NCI-H2196 treated with DMSO at 0.1 percent for 48 hours (cell line): ENCODE data around the gene NHLH1.

ENCODE experiments used
- DNase-seq: peaks from one replicate; lab custom pipeline; 2025; ENCODE audit not compliant: unreplicated experiment; lab: John Stamatoyannopoulos, UW

The NHLH1 gene

GRCh38 chr1:160358073-160358472 is 8.8 kb upstream of the NHLH1 start:
- DNase-seq: no peak

DNA sequence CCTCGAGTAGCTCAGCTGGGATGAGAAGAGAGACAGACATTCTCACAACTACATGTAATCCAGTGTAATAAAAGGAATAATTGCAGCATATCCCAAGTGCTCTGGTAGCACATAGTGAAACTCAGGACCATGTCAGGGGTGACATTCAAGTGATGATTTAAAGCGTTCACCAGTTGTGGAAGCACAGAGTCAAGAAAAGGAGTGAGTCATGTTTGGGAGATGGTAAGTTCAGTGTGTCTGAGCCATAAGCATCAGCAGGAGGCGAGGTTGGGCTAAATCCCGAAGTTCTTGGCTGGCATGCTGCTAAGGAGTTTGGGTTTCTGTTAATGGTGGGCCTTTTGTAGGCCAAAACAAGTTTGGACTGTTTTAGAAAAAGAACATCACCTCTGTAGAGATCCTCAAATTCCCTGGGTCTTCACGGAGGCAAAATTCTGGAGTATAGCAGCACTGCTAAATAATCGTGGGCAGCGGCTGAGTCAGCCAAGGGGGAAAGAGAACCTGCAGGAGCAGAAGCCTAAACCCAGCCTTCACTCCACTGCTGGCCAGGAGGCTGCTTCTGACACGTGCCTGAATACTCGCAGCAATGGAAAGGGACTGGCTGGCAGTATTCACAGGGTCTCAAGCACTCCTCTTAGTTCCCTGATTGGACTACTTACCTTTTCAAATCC is 7.2 kb upstream of the NHLH1 start:
- no peak for DNase-seq

- DNase-seq: no peak
Measured at GRCh38 chr1:160360227-160360695, 6.6 kb upstream of the NHLH1 start.

DNA sequence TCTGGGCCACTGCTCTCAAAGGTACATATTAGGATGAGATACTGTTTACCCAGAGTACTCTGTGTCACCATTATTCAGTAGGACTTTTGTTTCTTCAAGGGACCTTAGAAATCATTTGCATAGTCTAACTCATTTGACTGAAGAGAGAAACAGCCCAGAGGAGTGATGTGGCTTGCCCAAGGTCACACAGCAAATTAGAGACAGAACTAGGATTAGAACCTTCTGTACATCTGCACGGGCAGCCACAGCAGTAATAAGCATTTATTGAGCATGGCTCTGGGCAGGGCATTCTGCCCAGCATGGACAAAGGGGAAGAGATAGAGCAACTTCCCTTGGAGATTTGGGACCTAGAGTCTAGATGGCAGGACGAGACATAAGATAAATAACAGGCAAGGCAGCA is 5.7 kb upstream of the NHLH1 start:
- no peak for DNase-seq

DNA sequence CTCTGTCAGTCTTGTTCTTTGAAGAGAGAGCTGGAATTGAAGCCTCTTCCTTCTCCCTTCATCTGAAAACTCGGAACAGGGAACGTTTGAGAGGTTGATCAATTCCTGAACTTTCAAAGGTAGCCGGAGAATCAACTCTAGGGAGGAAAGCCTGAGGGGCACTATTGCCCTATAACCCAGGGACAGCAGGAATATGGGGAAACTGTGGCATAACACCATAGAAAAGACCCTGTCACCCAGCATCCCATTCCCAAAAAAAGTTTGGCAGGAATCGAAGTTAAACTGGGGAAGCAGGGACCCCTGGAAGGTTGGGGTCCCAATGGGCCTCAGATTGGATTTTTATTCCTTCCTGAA is 5.1 kb upstream of the NHLH1 start:
- no peak for DNase-seq

DNA sequence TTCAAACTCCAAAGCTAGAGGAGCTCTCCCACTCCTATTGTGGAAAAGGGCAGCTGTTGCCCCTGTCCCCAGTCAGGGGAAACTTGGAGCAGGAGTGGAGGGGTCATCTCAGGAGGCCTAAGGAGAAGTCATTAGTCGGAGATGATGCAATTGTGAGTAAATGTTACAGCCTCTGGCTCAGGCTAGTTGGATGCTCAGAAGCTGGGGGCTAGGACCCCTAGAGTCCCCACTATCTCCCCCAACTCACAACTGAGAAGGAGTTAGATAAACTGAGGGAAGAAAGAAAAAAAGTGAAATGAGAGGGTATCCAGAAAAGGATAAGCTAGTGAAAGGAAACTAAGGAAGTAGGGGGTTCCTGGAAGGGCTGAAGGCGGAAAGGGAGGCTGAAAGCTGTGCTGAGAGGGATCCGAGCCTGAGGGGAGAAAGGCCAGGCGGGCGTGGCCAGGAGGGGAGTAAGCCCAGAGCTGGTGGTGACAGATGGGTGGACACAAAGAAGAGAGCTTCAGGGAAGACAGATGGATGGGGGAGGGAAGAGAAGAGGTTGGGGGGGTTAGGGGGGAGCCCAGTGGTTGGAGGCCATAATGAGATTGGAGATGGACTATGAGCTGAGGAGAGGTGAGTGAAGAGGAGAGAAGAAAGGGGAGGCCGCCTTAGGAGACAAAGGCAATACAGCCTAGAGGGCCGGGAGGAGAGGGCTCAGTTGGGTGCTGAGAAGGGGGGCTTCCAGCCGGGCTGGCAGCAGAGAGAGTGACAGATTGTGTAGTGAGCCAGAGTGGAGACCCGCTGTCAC is 4.5 kb upstream of the NHLH1 start:
- DNase-seq: no peak

- DNase-seq: no peak
Measured at GRCh38 chr1:160363010-160363409, 3.9 kb upstream of the NHLH1 start.

GRCh38 chr1:160363951-160364735 is 2.7 kb upstream of the NHLH1 start:
- DNase-seq: no peak

DNA sequence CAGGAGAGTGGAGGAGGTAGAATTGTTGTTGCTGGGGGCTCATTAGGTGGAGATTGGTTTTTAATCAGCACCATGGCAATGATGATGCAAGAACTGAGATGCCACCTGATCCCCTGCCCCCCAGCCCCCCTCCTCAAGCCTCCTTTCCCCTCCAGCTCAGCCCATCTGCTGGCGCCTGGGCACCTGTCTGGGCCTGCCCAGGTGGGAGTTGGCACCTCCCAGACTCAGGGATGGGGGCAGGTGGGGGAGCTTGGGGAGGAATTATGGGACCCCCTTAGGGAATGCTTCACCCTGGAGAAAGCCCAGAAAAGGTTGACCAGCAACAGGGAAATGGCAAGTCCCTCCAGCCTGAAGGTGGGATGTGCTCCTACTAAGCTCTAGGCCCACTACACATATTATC is 1.5 kb upstream of the NHLH1 start:
- DNase-seq: no peak

- no peak for DNase-seq
Measured at GRCh38 chr1:160367516-160367900, 637 bp downstream of the NHLH1 start.

GRCh38 chr1:160367934-160368923 is 1.4 kb downstream of the NHLH1 start:
- DNase-seq: no peak

- DNase-seq: no peak
Measured at GRCh38 chr1:160369087-160369486, 2.2 kb downstream of the NHLH1 start.

DNA sequence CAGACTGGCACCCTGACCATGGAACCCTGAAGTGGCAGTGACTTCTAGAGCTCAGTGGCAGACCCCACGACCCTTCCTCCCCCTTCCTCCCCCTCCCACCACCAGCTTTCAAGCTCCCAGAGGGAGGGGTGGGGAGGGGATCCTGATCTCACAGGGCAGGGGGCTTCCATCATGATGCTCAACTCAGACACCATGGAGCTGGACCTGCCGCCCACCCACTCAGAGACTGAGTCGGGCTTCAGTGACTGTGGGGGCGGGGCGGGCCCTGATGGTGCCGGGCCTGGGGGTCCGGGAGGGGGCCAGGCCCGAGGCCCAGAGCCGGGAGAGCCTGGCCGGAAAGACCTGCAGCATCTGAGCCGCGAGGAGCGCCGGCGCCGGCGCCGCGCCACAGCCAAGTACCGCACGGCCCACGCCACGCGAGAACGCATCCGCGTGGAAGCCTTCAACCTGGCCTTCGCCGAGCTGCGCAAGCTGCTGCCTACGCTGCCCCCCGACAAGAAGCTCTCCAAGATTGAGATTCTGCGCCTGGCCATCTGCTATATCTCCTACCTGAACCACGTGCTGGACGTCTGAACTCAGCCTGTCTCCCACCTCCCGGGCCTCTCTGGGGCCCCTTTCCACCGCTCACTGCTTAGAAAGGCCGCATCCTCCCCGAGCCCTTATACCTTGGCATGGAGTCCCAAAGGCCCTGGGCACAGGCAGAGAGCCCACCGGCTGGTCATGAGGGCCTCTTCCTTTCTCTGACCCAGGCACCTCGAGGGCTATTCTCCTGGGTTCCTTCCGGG is 3.9 kb downstream of the NHLH1 start:
- DNase-seq: no peak

DNA sequence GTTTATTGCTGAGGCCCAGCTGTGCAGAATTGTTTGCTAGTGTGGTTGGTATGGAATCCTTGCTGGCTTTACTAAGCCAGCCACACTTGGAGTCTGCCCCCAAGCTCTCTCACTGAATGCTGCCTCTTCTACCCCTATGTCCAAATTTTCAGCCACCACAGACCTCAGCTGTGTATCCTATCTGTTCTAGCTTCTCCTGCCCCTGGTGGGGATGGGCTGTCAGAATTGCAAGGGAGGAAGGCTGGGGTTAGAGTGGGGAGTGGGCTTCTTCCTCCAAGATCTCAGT is 4.4 kb downstream of the NHLH1 start:
- no peak for DNase-seq

- no peak for DNase-seq
Measured at GRCh38 chr1:160371756-160372155, 4.9 kb downstream of the NHLH1 start.

DNA sequence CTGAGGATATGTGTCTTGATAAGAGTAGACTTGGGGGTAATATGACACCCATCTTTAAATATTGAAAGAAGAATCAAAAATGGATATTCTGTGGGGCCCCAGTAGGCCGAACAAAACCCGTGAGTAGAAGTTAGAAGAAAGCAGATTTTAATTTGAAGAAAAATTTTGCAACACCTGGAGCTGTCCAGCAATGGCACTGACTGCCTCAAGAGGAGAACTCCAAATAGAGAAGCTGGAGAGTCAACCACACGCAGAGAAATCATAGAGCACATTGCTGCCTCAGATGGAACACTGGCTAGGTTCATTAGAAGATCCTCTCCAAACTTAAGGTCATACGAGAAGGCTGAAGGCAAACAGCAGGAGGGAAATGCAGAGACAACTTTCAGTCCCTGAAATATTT is 6.8 kb downstream of the NHLH1 start:
- DNase-seq: no peak

- no peak for DNase-seq
Measured at GRCh38 chr1:160374306-160375110, 7.6 kb downstream of the NHLH1 start.

DNA sequence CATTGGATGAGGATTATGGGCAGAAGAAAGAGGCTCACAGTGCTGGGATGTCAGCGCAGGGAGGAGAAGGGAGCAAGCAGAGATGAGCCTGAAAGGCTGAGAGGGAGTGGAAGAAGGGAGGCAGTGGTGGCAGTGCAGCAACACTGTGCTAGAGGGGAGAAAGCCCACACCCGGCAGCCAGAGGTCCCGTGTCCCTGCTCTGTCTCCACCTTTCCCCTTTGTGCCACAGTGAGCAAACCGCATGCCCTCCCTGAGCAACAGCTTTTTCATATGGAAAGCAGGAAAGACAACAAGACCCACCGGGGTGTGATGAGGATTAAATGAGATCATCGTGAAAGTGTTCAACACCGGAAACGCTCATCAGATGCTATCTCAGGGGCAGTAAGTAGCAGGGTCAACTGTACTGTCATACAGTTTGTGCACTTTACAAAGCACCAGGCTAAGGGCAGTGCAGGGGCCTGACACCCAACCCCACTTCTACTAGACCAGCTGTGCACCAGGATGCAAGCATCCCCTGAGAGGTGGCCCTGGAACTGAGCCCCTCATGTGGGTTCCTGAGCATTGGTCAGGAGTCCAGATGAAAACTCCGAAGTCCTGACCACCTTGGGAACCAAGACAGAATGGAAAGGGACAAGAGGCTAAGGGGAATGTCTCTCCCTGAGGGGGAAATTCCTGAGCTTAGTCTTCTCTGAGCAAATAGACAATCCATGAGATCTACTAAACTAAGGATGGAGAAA is 9.1 kb downstream of the NHLH1 start:
- DNase-seq: no peak
